ENCODE data around the gene PCSK4. TPM values are rescaled to one million over a fixed set of nuclear protein-coding genes. Genes with fewer than 3 reads are reported as not detected.

The PCSK4 gene
- total and polyA plus RNA-seq, 2 of the 13 experiments (the other 11 are each of a cell fraction or from before 2014, with no cell fraction given) = 2.0 to 2.7 TPM

DNA sequence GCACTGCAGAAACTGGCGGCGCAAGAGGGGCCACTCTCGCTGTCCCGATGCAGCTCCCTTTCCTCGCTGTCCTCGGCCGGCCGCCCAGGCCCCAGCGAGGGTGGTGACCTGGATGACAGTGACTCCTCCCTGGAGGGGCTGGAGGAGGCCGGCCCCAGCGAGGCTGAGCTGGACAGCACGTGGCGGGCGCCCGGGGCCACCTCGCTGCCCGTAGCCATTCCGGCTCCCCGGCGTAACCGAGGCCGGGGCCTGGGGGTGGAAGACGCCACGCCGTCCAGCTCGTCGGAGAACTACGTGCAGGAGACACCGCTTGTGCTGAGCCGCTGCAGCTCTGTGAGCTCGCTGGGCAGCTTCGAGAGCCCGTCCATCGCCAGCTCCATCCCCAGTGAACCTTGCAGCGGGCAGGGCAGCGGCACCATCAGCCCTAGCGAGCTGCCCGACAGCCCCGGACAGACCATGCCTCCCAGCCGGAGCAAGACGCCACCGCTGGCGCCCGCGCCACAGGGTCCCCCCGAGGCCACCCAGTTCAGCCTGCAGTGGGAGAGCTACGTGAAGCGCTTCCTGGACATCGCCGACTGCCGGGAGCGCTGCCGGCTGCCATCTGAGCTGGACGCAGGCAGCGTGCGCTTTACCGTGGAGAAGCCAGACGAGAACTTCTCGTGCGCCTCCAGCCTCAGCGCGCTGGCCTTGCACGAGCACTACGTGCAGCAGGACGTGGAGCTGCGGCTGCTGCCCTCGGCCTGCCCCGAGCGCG is 23.5 kb downstream of the PCSK4 start:
- Histone ChIP-seq H3K79me2 (ENCODE audit: insufficient read depth, low read length) (no peaks in the 10 kb centered on the region), H4K20me1 (ENCODE audit: insufficient read depth, low read length) (peaks cover 10% of the 10 kb centered on the region), H3K36me3 (replicated peaks in 1 of 2; ENCODE audit: control insufficient read depth in 1 of 2, insufficient read depth in 2 of 2, low read length in 2 of 2) (no peaks in the 10 kb centered on the region), H3K9ac (ENCODE audit: insufficient read depth, low read depth, low read length) (no peak overlapping the region), H3K27ac (ENCODE audit: extremely low read length, insufficient read depth, low read length) (no peak overlapping the region), H3K4me3 (replicated peaks in 1 of 3; ENCODE audit: insufficient read depth in 1 of 3, low read depth in 2 of 3, low read length in 3 of 3) (no peak overlapping the region), H3K9me3 (ENCODE audit: low read length) (no peaks in the 10 kb centered on the region), H3K4me2 (ENCODE audit: low read depth, low read length) (no peak overlapping the region), H2AFZ (ENCODE audit: low read length) (no peak overlapping the region), H3K4me1 (ENCODE audit: insufficient read depth, low read length) (peaks cover 25% of the 10 kb centered on the region), H3K27me3 (ENCODE audit: control insufficient read depth in 1 of 2, insufficient read depth in 2 of 2, low read length in 2 of 2) (no peaks in the 10 kb centered on the region)
- TF ChIP-seq AGO2 (optimal IDR thresholded peaks at IDR 0.05; ENCODE audit: low read depth, low read length) (peak; percentile 12), ZNF329 (CRISPR knock-in tag; IDR thresholded peaks at IDR 0.05; ENCODE audit: low read depth) (no peak)
- CTCF ChIA-PET (ENCODE audit: low intra/inter-chr PET ratio, low total read pairs) = no interaction called here
- ATAC-seq (no peak), FAIRE-seq (no peak), DNase-seq (ENCODE audit: low spot score) (no peak)
- BruUV-seq (replicated peaks) = no TSS peak
- POLR2A ChIA-PET = interaction anchor here (1.6 kb wide), 1 partner anchor 13 kb away, joined by 5 read pairs; no protein-coding TSS in a partner anchor
- WGBS (ENCODE audit: low lambda C conversion rate) = 95% methylated on average over 29 of the region's 70 CpGs
- intact Hi-C loops (cut with micrococcal nuclease; ENCODE audit: unreplicated experiment) (no loop called here), in situ Hi-C loops (cut with HindIII; ENCODE audit: extremely low pct_ligation_motif_present, low pct_unique_long_range_greater_than_20kb) (no loop called here)

DNA sequence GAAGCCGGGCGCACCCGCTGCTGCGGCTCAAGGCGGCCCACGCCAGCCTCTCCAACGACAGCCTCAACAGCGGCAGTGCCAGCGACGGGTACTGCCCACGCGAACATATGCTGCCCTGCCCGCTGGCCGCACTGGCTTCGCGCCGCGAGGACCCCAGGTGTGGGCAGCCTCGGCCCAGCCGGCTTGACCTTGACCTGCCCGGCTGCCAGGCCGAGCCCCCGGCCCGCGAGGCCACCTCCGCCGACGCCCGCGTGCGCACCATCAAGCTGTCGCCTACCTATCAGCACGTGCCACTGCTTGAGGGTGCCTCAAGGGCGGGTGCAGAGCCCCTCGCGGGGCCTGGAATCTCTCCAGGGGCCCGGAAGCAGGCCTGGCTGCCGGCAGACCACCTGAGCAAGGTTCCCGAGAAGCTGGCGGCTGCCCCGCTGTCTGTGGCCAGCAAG is 24.1 kb downstream of the PCSK4 start:
- H3K27me3 ChIP-seq (ENCODE audit: control insufficient read depth in 1 of 2, insufficient read depth in 2 of 2, low read length in 2 of 2) = no peaks in the 10 kb centered on the region
- intact Hi-C loops (cut with micrococcal nuclease; ENCODE audit: unreplicated experiment) = no loop called here
- DNase-seq (ENCODE audit: low spot score) (no peak), FAIRE-seq (no peak), ATAC-seq (no peak)
- H3K9ac ChIP-seq (ENCODE audit: insufficient read depth, low read depth, low read length) = no peak overlapping the region
- ChIA-PET CTCF (ENCODE audit: low intra/inter-chr PET ratio, low total read pairs) (no interaction called here), POLR2A (interaction anchor here (1.6 kb wide), 1 partner anchor 13 kb away, joined by 5 read pairs; no protein-coding TSS in a partner anchor)
- no peaks in the 10 kb centered on the region for H3K9me3 ChIP-seq (ENCODE audit: low read length)
- WGBS (ENCODE audit: low lambda C conversion rate) = 98% methylated on average over 19 of the region's 41 CpGs
- no peak overlapping the region for H3K4me2 ChIP-seq (ENCODE audit: low read depth, low read length)
- no peaks in the 10 kb centered on the region for H3K79me2 ChIP-seq (ENCODE audit: insufficient read depth, low read length)
- TF ChIP-seq PITX1 (CRISPR knock-in tag; IDR thresholded peaks at IDR 0.05) = no peak
- 0 out of 2 replicates have a peak, but pooled peaks have one; percentile 17 for TF ChIP-seq RBFOX2 (IDR thresholded peaks at IDR 0.05; ENCODE audit: low read depth, low read length)
- H3K4me3 ChIP-seq (replicated peaks in 1 of 3; ENCODE audit: insufficient read depth in 1 of 3, low read depth in 2 of 3, low read length in 3 of 3) = no peak overlapping the region
- H3K27ac ChIP-seq (ENCODE audit: extremely low read length, insufficient read depth, low read length) = no peak overlapping the region
- peaks cover 24% of the 10 kb centered on the region for H3K4me1 ChIP-seq (ENCODE audit: insufficient read depth, low read length)
- no peak overlapping the region for H2AFZ ChIP-seq (ENCODE audit: low read length)
- peaks cover 4% of the 10 kb centered on the region for H4K20me1 ChIP-seq (ENCODE audit: insufficient read depth, low read length)
- in situ Hi-C loops (cut with HindIII; ENCODE audit: extremely low pct_ligation_motif_present, low pct_unique_long_range_greater_than_20kb) = no loop called here
- BruUV-seq (replicated peaks) = no TSS peak
- no peaks in the 10 kb centered on the region for H3K36me3 ChIP-seq (replicated peaks in 1 of 2; ENCODE audit: control insufficient read depth in 1 of 2, insufficient read depth in 2 of 2, low read length in 2 of 2)

Measured in HepG2 (cell line).